GM19238 (cell line): ENCODE measurements around the gene FCHSD1.

Experiments used
- DNase-seq: peaks from one replicate; pipeline ENCODE4 v3.0.0; 2011; ENCODE audit warnings: low spot score; ENCODE audit not compliant: insufficient read length

Gene FCHSD1

DNA sequence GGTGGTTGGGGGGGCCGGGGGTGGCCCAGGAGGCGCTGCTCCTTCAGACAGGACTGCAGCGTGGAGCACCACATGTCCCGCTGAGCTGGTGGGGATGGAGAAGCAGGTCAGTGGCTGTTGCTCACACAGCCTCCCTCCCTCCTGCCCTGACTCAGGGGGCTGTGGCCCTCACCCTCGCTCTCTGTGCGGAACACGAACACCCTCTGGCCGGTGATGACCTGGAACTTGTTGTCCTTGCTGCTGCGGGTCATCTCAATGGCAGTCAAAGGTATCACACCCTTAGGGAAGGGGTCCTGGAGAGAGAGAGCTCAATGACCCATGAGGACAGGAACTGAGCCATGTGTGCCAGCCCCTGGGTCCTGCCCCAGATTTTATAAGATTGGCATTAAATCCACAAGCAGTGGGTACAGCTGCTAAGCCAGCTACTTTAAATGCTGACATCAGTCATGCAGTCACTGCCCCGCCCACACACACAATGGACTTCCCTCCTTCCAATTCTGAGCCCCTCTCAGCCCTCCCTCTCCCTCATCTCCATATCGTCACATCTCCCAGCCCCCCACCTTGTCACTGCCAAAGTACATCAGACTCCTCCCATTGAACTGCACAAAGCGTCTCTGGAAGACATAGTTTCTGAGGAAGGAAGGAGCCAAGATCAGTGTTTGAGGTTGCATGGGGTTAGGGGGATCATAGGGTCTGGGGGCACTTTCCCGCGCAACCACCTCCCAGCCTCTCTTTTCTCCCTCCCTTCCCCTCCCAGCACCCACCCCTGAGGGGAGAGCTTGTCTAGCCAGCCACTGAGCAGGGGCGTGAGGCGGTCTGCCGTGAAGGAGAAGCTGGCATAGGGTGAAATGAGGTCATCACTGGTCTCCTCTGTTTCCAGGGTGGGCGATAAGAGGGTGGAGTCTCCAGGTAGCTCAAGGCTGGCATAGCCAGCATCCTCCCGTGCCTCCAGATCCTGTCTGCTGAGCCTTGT, 21.9 kb upstream of the FCHSD1 start:
- no peak for DNase-seq

DNA sequence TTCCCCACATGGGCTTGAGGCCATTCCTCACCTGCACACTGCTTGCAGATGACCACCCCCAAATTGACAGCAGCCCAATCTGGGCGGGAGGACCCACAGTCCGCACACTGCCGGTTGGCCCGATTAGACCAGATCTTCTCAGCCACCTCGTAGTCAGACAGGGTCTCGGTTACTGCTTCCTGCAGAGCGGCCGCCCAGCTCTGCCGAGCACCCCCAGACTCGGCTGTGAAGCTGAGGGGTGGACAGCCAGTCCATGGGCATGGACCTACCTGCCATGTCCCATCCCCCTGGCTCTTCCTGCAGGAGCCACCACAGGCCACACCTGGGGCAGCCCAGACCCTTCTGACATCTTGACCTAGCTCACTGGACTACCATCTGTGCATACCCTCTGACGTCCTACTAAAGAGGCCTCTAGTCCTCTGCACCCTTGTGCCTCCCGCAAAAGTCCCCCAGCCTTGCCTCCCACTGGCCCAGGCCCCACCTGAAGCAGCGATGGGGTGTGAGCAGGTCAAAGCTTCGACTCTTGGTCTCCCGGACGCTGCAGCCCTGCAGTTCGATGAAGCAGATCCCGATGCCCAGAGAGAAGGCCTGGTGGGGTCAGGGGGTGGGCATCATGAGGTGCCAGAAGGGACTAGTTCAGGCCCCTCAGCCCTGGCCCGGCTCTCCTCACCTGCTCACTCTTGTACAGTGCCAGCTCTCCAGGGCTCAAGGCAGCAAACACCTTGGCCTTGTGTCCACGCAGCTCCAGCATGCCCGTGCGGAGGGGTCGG, 21.0 kb upstream of the FCHSD1 start:
- no peak for DNase-seq

DNA sequence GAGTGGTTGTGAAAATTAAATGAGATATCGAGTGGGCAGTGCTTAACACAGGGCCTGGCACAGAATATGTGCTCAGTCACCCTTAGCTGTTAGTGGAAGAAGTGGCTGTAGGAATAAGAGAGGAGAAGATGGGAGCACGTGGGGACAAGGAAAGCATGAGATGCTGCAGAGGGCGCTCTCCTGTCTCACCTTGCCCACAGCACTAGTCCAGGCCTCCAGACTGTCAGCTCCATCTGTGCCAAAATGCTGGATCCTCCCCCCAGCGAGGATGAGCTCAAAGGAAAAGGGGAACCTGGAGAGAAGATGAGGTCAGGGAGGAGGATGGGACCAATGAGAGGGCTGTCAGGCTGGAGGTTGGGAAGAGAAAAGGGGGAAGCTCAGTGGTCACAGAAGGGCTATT, 18.3 kb upstream of the FCHSD1 start:
- no peak for DNase-seq

DNA sequence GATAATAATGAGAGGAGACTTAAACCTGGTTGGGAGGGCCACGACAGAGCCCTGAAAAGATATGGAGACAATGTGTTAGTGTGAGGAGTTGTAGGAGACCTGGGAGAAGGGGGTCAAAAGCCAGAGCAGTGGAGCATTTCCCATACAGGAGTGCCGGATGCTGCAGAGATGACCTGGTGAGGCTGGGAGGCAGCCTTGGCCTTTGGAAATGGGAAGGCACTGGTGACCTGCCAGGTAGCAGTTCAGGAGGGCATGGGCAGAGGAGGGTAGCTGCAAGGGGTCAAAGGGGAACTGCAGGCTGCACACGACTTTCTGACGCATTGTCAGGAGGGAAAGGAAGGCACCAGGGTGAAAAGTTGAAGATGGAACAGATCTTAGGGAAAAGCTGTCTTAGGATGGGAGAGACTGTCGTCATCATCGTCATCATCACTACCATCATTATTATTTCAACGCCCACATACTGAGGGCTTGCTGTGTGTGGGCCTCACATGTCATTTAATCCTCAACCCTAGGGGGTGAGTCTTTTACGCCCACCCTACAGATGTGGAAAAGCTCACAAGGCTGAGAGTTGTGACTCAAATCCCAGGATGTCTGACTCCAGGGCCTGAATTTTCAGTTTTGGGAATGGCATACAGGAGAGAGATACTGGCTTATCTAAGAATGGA, 17.5 kb upstream of the FCHSD1 start:
- no peak for DNase-seq

DNA sequence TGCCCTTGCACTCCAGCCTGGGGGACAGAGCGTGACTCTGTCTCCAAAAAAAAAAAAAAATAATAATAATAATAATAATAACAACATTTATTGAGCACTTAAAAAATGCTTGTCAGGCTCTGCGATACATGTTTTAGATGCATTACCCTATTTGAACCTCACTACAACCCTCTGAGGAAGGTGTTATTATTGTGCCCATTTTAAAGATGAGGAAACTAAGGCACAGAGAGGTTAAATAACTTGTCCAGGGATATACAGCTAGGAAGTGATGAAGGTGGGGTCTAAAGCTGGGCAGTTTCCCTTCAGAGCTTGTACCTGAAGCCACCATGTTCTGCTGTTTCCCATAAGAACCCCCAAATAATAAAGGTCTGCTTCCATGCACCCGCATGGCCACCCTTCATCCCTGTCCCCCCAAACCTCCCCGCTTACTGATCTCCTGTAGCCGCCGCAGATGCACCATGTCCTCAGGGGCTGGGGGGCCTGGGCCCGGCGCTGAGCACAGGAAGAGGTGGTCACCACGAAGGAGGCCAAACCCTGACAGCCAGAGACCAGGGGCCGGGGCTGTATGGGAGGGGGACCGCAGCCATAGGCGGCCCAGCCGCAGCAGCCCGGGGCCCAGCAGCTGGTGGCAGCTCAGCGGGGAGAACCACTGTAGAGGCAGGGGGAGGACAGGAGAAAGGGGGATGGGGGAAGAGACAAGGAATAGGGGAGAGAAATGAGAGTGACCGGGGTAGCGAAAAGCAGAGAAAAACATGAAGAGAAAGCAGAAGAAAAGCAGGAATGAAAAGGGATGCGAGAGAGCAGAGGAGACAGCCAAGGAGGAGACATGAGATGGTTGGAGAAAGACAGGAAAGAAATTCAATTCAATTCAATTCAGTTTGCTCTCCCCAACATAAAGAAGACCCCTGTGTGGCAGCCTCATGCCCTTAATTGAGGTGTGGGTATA, 15.1 kb upstream of the FCHSD1 start:
- DNase-seq = no peak

DNA sequence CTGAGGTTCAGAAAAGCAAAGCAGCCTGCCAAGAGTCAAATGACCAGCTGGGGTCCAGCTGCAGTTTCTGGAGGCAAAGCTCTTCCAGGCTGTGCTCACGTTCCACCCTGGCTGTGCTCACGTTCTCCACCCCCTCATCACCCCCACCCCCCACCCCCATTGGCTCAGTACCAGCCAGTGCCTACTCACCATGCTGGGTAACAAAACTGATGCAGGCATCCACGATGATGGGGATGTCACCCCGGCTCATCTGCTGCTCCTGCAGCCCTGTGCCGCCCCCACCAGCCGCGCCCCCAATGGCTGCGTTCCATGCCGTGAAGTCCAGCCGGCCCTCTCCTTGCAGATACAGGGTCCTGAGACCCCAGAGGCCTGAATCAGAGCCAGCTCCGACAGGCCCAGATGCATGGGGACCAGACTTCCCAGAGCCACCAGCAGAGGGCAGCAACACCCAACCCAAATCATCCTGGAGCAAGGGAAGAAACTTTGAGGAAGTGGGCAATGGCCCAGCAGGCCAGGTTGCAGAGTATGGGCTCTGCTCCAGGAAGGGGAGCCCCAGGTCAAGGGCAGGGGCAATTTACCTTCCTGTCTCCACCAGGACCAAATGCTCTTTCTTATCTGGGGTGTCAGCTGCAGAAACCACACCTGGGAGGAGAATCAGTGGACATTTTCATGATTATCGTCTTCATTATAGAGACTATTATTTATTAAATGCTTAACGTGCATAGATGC, 13.7 kb upstream of the FCHSD1 start:
- peak; percentile 83 for DNase-seq

DNA sequence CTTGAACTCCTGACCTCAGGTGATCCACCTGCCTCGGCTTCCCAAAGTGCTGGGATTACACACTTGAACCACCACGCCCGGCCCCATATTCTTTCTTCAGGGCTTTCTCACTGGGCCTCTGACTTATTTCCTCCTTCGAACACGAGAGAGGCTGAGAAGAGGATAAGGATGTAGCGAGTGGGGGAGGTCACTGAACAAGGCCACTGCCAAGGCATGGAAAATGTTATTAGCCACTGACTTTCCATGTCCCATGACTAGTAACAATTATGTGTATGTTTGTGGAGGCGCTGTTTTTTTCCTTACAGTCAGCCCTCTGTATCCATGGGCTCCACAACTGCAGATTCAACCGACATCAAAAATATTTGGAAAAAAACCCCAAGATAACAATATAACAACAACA, 12.3 kb upstream of the FCHSD1 start:
- DNase-seq = no peak

DNA sequence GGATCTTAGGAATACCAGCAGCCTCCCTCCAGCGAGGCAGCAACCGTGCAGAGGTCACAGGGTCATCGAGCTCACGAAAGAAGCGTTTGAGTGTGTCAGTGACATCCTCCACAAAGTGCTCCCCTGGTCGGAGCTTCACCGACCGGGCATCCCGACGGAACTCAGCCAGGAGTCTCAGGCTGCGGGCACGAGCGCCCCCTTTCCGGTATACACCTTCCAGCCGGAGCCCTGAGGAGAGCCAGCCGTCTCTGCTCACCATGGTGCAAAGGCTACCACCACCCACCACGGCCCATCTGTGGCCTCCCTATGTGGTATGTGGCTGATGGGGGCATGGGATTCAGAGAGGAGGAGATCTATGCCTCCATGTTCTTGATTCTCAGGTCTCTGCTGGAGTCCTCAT, 10.8 kb upstream of the FCHSD1 start:
- DNase-seq = no peak

DNA sequence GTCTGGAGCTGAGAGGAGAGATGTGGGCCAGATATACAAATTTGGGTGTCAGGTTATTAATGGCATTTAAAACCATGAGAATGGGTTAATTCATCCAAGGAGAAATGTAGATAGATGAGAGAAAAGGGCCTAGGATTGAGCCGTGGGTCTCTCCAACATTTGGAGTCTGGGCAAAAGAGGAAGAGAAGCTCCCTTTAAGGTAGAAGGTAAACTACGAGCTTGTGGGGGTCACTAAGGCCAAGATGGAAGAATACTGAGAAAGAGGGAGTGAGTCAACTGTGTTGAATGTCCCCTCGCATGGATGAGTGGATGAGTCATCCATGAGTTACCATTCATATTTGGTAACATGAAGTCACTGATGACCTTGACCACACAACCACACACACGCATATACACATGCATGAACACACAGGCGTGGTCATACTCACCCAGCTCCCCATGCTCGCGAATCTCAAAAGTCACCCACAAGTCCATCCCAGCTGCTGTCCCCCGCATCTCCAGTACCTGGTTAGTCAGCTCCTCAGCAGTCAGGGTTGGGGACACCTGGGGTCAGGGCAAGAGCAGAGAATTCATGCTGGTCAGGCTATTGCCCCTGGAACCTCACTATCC, 6.8 kb upstream of the FCHSD1 start:
- no peak for DNase-seq

DNA sequence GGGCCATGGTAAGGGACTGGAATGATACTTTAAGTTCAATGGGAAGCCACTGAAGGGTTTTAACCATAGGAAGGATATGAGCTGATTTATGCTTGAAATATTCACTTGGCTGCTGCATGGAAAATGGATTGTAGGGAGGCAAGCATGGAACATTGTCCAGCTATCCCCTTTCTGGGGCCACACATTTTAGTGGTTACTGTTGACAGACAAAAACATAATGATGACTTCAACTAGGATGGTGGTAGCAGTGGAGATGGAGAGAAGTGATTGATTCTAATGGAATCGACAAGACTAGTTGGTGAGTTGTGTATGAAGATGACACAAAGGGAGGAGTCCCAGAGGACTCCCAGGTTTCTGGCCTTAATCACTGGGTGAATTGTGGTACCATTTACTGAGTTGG, 6.2 kb upstream of the FCHSD1 start:
- DNase-seq = no peak

DNA sequence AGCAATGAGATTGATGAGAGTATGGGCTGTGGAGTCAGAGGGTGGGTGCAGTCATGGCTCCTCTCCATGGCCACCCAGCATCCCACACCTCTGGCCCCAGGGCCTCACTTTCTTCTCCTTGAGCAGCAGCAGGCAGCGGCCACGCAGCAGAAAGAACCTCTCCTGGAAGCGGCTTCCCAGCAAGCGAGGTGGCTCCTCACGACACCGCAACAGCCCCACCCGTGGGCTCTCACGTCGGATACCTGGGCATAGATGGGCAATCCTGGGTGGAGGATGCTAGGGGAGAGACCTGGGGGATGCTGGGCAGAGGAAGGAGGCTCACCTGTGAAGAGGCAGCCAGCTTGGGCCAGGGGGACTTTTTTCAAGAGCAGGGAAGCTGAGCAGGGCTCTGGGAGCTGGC, 5.2 kb upstream of the FCHSD1 start:
- no peak for DNase-seq

DNA sequence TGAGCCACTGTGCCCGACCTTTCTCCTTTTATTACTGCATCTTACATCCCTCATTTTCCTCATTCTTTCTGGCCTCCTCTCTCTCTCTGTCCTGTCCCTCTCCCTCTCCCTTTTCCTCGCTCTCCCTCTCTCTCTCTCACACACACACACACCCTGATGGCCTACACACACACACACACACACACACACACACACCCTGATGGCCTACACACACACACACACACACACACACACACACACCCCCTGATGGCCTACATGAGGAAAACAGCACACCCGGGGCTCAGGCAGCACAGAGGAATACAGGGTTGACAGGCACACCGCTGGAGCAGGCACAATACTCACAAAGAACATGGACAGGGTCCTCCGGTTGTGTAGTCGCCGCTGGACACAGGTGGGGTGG, 3.8 kb upstream of the FCHSD1 start:
- no peak for DNase-seq

DNA sequence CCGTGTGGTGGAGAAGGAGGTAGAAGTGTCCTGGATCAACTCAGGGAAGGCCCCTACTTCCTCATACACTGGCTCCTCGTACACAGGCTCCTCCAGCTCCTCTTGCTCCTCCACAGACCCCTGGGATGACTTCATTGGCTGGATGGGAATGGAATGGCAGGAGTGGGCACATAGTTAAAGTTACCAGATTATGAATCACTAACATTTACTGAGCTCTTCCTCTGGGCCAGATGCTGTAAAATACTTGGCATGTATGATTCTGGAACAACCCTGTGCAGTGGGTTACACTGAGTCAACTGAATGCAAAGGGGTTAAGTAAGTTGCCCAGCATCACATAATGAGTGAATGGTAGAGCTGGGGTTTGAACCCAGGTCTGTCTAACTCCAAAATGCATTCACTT, 3.1 kb upstream of the FCHSD1 start:
- no peak for DNase-seq

DNA sequence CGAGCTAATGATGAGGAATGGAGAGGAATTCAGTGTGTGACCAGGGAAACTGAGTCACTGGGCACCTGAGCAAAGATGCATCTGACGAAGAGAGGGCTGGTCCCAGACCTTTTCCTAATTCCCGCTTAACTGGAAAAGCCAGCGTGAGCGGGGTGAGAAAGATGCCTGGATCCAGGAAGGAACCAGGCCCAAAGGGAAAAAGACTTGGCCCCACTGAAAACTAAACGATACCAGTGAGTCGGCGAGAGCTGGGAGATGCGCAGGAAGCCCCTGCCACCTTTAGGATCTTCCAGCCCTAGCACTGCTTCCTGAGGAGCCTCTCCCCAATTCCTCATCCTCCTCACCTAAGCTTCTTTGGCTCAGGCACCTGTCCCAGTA, 499 bp upstream of the FCHSD1 start:
- no peak for DNase-seq

DNA sequence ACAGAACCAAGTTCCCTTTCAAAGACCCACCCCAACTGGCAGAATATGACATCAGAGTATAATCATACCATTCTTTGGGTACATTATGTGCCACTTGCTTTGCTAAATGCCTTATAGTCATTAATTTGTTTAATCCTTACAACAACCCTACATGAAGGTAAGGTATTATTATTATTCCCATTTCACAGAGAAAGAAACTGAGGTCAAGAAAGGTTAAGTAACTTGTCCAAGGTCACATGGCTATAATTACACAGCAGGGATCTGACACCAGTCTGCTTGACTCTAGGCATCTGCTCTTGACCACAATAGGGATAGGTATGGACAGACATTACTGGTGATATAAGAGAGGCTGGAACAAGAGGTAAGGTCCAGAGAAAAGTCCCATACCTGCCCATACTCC, 1.2 kb downstream of the FCHSD1 start:
- DNase-seq = no peak

DNA sequence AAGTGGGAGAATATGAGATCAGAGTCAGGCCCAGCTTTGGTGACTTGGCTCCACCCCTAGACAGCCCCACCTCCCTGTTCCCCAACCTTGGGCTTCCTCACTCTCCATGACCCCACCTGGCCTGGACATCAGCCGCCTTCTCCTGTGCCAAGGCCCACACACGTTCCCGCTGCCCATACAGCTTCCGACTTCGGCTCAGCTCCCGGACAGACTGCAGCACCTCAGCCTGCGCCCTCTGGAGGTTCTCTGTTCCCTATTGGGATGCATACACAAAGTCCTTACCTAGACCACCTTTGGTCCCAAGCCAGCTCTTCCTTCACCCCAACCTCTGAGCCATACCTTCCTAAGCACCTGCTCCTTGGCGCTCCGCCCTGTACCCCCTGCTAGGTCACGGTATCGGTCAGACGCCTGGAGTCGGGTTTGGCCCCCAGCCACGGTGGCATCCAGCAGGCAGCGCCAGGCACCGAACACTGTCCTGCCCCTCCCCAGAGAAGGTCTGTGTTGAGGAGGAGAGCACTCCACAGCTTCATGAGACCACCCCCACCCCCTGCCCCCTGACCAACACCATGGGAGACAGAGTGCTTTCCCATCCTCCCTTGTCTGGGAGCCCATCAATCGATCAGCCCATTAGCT, 2.0 kb downstream of the FCHSD1 start:
- no peak for DNase-seq

DNA sequence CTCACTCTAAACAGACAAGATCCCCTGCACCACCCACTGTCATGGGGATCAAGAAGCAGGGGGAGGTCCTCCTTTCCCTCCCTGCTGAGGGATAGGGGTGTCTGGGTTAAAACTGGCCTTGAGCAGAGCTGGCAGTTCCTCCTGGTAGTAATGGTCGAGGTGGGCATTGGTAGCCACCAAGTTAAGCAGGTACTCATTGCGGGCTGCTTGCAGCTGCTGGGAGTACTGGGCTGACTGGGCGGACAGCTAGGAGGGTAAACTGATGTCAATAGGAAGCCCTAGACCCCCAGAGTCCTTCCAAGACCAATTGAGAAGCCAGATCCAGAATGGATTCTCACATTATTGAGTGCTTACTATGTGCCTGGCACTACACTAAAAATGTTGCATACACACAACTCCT, 3.4 kb downstream of the FCHSD1 start:
- no peak for DNase-seq

DNA sequence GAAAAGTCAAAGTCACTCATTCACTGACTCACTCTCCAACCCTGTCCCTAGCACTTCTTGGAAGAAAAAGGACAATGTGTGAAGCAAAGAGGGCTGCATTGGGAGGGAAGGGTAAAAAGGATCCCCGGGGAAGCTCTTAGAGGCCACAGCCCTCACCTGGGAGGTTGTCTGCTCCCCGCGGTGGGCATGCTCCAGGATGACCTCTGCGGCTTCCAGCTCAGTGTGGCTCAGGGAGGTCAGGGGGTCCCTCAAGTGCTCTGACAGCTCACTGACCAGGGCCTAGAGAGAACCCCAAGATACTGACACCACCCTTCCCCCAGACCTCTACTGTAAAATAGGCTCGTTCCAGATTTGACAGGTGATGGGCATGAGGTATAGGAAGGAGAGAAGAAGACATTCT, 4.0 kb downstream of the FCHSD1 start:
- DNase-seq = no peak

DNA sequence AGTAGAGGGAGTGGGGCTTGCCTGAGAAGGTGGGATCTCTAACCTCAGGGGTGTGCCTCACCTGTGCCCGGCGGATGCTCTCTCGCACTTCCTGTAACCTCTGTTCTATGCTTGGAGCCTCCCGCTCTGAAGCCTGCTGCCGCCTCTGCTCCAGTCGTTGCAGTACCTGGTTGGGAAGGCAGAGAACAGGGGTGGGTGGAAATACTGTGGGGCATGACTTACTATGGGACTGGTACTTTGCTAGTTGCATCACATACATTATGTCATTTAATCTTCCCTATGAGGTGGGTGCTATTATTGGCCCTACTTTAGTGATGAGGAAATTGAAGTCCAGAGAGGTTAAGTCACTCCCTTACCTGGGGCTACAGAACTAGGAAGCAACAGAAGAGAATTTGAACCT, 5.2 kb downstream of the FCHSD1 start:
- no peak for DNase-seq
